NOMO-1 treated with dmso at 0.1 percent for 144 hours (cell line): ENCODE data around the gene PROM2.
"Not testable (repeated sequence)": the region's sequence is repeated elsewhere in the genome, so short reads cannot be mapped to it uniquely, and the experiment has no call there.

Experiments used
- DNase-seq: peaks from one replicate; lab custom pipeline; 2025; ENCODE audit not compliant: unreplicated experiment; lab: John Stamatoyannopoulos, UW

The PROM2 gene, protein sequence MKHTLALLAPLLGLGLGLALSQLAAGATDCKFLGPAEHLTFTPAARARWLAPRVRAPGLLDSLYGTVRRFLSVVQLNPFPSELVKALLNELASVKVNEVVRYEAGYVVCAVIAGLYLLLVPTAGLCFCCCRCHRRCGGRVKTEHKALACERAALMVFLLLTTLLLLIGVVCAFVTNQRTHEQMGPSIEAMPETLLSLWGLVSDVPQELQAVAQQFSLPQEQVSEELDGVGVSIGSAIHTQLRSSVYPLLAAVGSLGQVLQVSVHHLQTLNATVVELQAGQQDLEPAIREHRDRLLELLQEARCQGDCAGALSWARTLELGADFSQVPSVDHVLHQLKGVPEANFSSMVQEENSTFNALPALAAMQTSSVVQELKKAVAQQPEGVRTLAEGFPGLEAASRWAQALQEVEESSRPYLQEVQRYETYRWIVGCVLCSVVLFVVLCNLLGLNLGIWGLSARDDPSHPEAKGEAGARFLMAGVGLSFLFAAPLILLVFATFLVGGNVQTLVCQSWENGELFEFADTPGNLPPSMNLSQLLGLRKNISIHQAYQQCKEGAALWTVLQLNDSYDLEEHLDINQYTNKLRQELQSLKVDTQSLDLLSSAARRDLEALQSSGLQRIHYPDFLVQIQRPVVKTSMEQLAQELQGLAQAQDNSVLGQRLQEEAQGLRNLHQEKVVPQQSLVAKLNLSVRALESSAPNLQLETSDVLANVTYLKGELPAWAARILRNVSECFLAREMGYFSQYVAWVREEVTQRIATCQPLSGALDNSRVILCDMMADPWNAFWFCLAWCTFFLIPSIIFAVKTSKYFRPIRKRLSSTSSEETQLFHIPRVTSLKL

DNA sequence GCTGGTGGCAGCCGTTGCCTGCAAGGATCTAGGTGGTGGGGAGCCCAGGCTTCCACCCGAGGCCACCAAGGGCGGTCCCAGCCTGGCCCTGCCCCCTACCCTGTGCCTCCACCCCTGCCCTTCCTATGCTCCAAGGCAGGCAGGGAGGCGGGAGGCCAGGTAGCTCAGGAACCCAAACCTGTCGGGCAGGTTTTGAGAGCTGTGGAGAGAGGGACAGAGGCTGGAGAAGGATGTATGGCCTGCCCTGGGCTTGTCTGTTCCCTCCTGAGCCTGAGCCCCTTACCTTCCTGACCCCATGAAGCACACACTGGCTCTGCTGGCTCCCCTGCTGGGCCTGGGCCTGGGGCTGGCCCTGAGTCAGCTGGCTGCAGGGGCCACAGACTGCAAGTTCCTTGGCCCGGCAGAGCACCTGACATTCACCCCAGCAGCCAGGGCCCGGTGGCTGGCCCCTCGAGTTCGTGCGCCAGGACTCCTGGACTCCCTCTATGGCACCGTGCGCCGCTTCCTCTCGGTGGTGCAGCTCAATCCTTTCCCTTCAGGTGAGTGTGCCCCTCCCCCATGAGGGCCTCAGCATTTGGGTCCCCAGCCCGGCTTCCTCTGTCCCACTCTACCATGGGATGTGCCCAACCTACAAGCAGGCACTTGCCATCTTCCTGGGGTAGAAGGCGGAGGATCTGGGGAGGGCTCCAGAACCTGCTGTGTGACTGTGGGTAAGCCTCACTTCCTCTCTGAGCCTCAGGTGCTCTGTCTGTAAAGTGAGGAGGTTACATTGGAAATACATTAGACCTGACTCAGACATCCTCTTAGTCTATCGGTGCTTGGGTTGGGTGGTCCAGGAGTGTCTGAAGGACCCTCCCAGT, at the start of gene PROM2:
Gene PROM2, plus strand, starts transcription at position 159 of the 860 bp plus-strand sequence. Its CDS starts 137 bp downstream, at position 296.
- no peak for DNase-seq

DNA sequence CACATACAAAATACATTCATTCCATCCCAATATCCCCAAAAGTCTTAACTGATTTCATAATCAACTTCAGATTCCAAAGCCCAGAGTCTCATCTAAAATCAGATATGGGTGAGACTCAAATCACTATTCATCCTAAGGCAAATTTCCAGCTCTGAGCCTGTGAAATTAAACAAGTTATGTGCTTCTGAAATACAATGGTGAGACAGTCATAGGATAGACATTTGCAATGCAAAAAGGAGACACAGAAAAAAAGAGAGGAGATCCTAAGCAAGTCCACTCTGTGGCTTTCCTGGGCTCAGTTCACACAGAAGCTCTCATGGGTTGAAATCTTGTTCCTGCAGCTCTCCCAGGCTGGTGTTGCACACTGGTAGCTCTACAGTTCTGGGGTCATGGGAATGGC, 48.6 kb upstream of the PROM2 start:
- DNase-seq: no peak

DNA sequence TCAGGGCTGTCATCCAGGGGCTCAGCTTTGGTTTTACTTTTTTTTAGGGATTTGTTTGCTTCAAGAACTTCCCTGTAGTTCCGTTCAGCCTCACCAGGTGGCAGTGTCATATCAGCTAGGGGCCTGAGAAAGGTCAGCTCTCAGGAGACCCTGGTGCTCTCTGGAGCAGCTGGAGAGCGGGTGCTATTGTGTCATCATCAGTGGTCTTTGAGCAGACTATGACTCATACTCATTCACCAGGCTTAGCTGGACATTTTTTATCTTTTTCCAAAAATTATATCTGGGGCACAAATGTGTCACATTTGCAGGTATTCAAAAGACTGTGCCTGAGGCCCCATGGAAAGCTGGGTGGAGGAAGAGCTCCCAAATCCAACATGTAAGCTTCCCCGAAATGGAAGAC, 42.5 kb upstream of the PROM2 start:
- DNase-seq: no peak

DNA sequence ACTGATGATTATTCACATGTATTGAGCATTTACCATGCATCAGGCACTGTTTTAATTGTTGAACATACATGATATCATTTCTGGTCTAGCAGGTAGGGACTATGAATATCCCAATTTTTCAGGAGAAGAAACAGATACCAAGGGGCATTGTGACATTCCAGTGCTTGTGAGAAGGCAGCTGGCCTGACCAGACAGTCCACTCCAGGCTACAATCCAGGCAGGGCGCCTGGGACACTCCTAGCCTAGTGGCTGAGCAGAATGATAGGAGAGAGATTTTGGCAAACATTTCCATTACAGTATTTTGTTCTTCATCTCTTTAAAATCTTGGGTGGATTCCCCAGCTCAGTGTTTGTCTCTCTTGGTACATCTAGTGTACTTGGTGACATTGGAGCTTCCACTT, 42.0 kb upstream of the PROM2 start:
- DNase-seq: no peak

DNA sequence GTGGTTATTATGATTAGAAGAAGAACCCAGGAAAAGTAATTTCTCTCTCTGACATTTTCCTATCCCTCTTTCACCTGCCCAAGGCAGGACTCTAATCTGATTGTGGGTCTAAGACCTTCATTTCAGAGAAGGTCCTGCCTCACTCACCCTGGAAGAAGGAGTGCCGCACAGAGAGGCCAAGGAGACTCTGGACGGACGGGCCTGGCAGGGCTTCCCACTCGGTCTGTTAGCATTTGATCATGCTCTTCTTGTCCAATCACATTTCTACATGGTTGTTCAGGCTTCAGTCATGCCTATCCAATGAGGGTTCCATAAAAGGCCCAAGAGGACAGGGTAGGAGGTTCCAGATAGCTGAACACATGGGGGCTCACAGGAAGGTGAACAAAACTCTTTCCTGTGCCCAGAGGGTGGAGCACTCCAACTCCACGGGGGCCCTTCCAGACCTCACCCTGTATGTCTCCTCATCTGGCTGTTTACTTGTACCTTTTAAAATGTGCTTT, 39.9 kb upstream of the PROM2 start:
- no peak for DNase-seq

DNA sequence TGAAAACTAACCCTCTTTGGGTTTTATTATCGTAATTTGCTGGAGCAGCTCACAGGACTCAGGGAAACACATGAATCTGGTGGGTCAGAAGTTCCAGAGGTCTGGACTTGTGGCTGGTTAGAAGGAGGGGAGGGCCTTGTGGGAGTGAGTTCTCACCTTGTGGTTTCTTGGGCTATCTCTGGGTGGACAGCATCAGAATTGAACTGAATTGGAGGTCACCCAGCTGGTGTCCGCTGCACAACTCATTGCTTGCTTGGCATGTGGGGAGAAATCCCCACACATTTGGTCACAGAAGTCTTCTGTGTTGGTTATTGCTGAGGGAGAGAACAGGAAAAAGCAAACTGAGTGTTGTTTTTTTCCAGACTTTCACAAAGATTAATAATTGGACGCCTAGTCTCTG, 39.4 kb upstream of the PROM2 start:
- no peak for DNase-seq

DNA sequence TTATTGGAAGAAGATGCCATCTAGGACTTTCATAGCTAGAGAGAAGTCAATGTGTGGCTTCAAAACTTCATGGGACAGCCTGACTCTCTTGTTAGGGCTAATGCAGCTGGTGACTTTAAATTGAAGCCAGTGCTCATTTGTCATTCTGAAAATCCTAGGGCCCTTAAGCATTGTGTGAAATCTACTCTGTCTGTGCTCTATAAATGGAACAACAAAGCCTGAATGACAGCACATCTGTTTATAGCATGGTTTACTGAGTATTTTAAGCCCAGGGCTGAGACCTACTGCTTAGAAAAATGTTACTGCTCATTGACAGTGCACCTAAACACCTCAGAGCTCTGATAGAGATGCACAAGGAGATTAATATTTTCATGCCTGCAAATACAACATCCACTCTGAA, 36.1 kb upstream of the PROM2 start:
- no peak for DNase-seq

DNA sequence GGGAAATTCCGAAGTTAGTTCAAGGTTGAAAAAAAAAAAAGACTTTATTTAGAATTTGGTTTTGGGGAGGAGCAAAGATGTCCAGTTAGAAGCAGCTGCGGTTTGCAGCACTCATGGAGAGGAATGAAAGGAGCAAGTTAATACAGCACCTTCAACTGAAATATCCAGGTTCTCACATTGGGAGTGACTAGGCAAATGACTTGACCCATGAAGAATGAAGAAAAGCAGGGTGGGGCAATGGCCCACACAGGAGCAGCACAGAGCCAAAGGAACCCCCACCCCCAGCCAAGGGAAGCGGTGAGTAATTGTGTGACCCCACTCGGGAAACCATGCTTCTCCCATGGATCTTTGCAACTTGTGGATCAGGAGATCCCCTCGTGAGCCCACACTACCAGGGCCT, 34.2 kb upstream of the PROM2 start:
- DNase-seq: no peak

DNA sequence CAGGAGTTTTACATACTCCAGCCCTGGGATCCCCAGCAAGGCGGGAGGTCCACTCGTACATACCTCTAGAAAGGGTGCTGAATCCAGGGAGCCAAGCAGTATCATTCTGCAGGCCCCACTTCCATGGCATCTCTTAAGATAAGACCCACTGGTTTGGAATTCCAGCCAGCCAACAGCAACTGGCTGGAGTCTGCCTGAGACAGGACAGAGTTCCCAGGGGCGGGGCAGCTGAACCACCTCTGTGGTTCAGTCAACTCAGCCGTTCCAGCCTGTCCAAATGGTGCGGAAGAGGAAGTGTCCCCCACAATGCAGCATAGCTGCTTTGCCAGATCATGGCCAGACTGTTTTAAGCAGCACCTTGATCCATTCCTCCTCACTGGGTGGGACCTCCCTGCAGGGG, 33.7 kb upstream of the PROM2 start:
- DNase-seq: no peak

DNA sequence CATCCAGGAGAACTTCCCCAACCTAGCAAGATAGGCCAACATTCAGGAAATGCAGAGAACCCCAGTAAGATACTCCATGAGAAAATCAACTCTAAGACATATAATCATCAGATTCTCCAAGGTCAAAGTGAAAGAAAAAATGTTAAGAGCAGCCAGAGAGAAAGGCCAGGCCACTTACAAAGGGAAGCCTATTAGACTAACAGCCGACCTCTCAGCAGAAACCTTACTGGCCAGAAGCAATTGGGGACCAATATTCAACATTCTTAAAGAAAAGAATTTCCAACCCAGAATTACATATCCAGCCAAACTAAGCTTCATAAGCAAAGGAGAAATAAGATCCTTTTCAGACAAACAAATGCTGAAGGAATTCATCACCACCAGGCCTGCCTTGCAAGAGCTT, 32.2 kb upstream of the PROM2 start:
- DNase-seq: not testable (repeated sequence)

DNA sequence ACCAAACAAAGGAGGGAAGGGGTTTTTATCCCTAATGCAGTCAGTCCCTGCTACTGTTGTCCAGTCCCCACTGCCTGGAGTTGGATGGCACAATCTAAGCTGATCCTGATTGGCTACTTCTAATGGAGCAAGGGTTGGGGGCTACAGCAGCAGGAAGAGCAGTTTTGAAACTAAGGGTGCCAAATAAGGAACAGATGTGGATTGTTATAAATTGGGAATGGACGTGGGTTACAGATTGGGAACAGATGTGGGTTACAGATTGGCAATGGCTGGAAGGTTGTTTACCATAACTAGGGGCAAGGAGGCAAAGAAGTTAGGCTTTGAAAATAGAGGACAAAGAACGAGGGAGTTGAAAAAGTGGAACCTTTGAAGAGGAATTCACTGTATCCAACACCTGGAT, 16.0 kb upstream of the PROM2 start:
- DNase-seq: no peak

DNA sequence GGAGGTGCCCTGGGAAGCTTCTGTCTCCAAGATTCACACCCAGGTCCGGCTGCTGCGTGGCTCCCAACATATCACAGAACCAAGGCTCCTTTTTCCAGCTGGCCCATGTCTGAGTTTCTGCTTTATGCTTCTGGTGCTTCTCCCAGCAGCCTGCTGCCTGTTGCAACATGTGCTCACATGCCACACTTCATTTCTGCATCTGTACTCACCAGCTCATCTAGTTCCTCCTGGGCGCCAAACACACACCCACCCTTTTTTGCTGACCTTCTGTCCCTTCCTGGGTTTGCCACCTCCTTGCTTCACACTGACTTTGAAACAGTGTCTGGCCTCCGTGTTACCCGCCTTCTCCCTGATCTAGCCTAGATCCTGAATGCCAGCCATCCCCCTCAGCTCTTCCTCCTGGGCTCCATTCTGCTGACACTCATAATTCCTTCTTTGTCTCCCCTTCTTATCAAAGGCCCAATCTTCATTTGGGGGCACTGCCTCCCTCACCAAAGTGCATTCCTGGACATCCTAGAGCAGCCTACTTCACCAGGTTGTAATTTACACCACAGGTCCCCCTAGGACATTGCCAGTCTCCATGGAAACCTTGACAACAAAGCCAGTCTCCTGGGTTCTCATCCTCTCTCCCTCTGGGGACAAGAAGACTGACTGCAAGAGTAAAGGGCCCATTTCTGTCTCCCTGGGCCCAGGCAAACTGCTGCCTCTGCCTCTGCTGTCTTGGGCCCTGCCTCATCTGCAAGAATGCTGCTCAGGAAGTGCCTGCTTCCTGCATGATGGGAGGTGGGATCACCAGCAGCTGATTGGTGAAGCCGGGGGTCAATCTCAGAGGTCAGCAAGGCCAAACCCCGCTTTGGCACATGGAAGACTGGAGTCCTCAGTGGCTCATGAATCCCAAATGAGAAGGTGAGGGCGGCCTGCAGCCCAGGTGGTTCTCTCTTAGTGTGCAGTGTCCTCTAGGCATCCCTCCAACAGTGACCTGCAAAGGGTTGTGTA, 13.9 kb upstream of the PROM2 start:
- peak; percentile 18 for DNase-seq

DNA sequence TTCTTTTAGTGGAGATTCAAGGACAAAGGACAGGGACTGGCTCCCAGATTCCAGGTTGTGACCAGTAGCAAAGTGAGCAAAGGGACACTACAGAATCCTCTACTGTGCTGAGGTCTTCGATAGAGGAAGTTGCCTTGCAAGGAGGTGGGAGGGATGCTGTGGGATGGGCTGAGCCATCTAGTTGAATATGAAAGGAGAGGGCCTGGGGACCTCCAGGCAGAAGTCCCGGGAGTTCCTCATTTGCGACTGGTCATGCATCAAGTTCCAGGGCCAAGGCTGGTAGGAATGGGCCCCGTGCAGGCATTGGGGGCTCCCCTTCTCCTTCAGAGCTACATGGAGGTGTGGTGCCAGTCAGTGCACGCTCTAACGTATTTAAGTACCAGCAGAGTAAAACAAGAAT, 12.6 kb upstream of the PROM2 start:
- DNase-seq: no peak

DNA sequence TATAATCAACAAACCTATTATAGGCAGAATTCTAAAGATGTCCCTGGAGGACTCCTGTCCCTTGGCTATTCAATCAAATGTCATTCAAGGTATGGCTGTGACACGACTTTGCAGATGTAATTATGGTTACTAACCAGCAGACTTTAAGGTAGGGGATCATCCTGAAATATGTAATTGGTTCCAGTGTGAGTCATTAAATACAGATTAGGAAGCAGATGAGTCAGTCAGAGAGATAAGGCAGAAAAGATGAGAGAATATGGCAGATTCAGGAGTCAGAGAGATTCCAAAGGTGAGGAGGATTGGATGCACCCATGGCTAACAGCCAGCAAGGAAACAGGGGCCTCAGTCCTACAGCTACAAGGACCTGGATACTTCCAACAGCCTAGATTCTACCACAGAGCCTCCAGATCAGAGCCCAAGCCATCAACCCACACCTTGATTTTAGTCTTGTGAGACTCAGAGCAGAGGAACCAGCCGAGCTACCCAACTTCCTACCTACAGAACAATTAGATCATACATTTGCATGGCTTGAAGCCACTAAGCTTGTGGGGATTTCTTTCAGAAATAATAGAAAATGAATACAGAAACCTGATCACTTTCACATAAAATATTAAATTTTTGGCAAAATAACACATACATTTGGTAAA, 11.2 kb upstream of the PROM2 start:
- no peak for DNase-seq

DNA sequence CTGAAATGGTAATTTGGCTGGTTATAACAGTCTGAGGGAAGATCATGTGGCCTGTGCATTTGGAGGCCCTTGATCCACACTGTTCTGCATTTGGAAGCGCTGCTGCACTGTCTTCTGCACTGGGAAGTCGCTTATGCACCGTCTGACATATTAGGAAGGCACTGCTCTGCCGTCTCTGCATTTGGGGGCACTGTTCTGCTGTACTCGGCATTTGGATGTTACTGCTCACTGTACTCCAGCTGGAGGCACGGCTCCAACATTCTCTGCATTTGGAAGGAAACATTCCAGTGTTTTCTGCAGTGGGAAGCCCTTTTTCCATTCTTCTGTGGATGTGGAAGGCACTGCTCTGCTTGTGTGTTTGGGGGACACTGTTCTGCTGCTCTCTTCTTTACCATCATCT, 9.6 kb upstream of the PROM2 start:
- no peak for DNase-seq

DNA sequence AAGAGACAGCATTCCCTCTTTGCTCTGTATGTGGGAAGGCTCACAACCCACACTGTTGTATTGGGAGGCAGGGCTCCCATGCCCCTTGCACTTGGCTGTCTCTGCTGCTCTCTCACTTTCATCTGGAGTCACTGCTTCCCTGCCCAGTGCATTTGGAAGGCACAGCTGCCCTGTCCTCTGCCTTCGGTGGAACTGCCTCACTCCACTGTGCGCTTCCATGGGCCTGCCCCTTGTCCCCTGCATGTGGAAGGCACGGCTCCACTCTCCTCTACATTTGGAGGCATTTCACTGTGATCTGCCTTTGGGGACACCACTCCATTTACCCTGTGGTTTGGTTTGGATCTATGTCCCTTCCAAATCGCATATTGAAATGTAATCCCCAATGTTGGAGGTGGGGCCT, 9.1 kb upstream of the PROM2 start:
- no peak for DNase-seq

DNA sequence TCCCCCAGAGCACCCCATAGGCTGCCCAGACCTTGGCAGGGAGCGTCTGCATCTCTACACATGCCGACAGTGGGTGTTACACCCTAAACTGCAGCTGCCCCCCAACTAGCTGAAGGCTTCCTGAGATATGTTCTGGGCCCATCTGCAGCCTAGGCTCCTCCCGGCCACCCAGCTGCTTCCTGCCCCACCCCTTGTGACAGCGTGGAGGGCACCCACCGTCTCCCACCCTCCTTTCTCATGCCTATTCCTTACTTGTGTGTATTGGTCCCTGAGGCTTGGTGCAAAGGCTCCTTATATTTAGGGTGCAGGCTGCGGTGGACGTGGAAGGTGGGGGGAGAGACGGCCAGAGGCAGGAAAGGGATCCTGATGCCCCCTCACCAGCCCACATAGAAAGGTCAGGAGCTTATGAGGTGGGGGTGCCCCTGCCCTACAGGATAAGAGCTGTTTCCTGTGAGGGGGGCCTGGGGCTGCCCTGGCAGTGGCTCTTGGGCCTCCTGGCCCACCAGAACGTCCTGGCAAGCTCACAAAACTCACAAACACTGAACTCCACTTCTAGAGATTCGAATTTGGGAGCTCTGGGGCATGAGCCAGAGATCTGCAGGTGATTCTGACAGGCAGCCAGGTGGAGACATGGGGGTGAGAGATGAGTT, 7.3 kb upstream of the PROM2 start:
- no peak for DNase-seq

DNA sequence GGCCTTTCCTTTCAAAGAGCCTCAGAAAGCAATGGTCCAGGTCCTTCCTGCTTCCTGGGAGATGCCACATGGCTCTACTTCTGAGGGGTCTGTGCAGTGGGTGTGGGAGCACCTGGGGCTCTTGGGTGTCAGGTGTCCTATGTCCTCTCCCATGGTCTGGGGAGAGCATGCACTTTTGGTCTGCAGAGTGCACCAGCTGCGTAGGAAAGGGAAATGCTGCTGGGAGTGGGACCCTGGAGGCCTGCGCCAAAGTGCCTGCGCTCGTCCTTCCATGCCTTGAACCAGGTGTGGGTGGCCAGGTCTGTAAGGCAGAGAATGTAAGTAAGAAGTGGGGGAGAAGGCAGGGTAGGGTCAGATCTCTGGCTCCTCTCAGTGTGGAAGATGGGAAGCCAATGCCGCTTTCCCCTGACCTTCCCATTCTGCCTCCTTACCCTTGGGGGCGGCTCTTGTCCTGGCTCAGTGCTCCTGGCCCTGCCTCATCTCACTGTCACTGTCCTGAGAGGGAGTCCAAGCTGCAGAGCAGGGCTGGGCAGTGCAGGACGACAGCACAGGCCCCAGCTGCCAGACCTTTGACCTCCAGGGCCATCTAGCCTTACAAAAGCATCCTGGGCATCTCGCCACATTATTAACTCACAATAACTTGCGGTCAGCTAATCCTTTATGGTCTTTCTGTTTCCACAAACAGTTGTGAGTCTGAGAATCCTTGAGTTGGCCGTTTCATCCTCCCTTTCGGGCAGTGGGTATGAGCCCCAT, 6.6 kb upstream of the PROM2 start:
- no peak for DNase-seq
